ENCODE measurements around the gene ZNF22.

ZNF22 gene

GRCh38 chr10:44973323-44974081 is 27.2 kb upstream of the ZNF22 start:
- no peak for DNase-seq (ENCODE audit: low read depth)
- TF ChIP-seq, protein P1, sequence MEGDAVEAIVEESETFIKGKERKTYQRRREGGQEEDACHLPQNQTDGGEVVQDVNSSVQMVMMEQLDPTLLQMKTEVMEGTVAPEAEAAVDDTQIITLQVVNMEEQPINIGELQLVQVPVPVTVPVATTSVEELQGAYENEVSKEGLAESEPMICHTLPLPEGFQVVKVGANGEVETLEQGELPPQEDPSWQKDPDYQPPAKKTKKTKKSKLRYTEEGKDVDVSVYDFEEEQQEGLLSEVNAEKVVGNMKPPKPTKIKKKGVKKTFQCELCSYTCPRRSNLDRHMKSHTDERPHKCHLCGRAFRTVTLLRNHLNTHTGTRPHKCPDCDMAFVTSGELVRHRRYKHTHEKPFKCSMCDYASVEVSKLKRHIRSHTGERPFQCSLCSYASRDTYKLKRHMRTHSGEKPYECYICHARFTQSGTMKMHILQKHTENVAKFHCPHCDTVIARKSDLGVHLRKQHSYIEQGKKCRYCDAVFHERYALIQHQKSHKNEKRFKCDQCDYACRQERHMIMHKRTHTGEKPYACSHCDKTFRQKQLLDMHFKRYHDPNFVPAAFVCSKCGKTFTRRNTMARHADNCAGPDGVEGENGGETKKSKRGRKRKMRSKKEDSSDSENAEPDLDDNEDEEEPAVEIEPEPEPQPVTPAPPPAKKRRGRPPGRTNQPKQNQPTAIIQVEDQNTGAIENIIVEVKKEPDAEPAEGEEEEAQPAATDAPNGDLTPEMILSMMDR (IDR thresholded peaks at IDR 0.05; ENCODE audit: insufficient read depth, low read depth, low read length, missing control alignments), result no peak

GRCh38 chr10:44974082-44974627 is 26.6 kb upstream of the ZNF22 start:
- H3K4me3 ChIP-seq (ENCODE audit: low read length), result peak overlapping the region; percentile 48
- no peak for DNase-seq (ENCODE audit: low read depth)
- TF ChIP-seq, protein P1 (IDR thresholded peaks at IDR 0.05; ENCODE audit: insufficient read depth, low read depth, low read length, missing control alignments), result no peak

More at GRCh38 chr10:44973323-44974081, 27.2 kb upstream of the ZNF22 start:
- no peak overlapping the region for H3K4me3 ChIP-seq (ENCODE audit: low read length)

DNA sequence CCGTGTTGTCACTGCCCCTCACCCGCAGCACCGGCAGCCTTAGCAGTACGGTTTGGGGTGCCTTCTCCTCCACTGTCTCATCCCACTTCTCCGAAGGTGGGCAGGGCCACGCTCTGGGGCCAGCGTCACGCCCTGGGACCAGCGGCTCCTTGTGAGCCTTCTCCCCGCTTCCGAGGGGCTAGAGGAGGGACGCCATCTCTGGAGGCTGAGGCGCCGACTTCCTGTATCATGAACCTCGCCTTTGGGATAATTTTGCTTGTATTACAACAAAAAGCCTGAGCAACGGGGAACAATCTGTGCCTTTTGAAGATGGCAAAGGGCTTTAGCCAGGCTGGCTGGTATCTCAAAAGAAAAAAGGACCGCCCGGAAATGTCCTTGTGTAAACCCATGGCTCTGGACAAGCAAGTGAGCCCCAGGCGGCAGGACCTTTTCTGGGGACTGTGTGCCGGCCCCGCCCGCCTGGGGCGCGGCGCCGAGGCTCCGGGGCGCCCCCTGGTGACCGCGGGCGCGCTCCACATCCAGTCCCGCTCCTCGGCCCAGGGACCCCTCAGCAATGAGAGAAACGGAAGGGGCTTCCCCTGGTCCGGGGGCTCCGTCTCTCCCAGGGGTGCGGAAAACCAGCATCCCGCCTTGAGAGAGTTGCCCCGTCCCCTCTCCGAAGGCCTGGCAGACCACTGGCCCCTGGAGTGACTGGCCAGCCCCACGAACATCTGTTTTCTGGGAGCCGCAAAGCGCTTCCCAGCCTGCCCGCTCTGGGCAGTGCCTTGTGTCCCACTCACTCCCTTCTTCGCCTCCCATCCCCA is 25.9 kb upstream of the ZNF22 start:
- TF ChIP-seq, protein P1 (IDR thresholded peaks at IDR 0.05; ENCODE audit: insufficient read depth, low read depth, low read length, missing control alignments), result peak; percentile 50
- DNase-seq (ENCODE audit: low read depth), result peak; percentile 35
- H3K4me3 ChIP-seq (ENCODE audit: low read length), result peak overlapping the region; percentile 48

- H3K4me3 ChIP-seq (ENCODE audit: low read length), result no peak overlapping the region
- TF ChIP-seq, protein P1 (IDR thresholded peaks at IDR 0.05; ENCODE audit: insufficient read depth, low read depth, low read length, missing control alignments), result no peak
- peak; percentile 54 for DNase-seq (ENCODE audit: low read depth)
Measured at GRCh38 chr10:44975431-44976331, 25.0 kb upstream of the ZNF22 start.

- no peak for DNase-seq (ENCODE audit: low read depth)
- H3K4me3 ChIP-seq (ENCODE audit: low read length), result no peak overlapping the region
- TF ChIP-seq, protein P1 (IDR thresholded peaks at IDR 0.05; ENCODE audit: insufficient read depth, low read depth, low read length, missing control alignments), result no peak
Measured at GRCh38 chr10:44976352-44977198, 24.1 kb upstream of the ZNF22 start.

Measured in epithelial cell of esophagus (primary cell).